Suppressor macrophage (primary cell): Measurements from ENCODE around the gene ZC3HAV1.
"Not testable (repeated sequence)": the region's sequence is repeated elsewhere in the genome, so short reads cannot be mapped to it uniquely, and the experiment has no call there.

ENCODE experiments used
- DNase-seq, 4 experiments: peaks; one replicate each; pipeline ENCODE4 v3.0.0-alpha.2; 2020 to 2022
- total RNA-seq, 17 experiments: gene quantifications; one replicate each; lab custom pipeline; 2026; ENCODE audit warnings: mixed read lengths in 6 of 17, inconsistent platforms in 3 of 17; lab: John Stamatoyannopoulos, UW

ZC3HAV1 gene
- total RNA-seq: 120 to 1,519 (median 183) reads per million in 17 experiments

DNA sequence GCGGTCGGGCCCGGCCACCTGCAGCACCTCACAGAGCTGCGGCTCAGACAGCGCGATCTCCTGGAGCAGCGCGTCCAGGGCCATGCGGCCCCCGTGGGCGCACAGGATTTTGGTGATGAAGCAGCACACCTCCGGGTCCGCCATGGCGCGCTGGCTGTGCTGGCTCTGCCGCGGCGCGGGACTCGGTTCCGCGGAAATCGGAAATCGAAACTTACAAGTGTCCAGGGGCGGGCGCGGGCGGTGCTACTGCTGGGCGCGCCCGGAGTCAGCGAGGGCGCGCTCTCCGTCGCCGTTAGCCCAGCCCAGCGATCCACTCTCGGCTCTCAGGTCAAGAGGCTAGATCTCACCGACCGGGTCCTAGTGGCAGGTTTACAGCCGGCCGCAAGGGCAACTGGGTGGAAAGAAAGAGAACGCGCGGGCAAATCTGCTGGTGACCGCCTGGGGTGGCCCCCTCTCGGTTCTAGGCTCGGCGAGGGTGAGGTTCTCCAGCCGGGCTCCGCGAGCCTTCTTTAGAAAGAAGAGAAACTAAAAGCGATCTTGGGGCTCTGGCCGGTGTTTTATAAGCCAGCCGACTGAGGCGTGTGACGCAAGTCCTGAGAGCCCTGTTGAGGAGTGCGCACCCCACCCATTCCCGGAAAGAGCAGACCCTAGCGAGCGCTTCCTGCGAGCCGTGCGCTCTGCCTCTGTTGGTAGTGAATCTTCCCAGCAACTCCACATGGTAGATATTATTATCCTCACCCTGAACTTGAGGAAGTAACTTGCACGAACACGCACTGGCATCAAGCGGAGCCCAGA, at the start of gene ZC3HAV1:
TSS of gene ZC3HAV1 (minus strand) at position 533 of the 795 bp plus-strand sequence. CDS start at position 144, 389 bp downstream.
- peak; percentile 86 to 95 (median 92) for DNase-seq

DNA sequence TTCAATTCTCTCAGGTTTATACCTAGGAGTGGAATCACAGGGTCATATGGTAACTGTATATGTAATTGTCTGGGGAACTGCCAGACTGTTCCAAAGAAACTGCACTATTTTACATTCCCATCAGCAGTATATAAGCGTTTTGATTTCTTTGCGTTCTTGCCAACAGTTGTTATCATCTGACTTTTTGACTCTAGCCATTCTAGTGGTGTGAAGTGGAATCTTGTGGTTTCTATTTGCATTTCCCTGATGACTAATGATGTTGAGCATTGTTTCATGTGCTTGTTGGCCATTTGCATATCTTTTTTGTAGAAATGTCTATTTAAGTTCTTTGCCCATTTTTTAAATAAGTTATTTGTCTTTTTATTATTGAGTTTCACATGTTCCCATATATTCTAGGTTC, 44.3 kb upstream of the ZC3HAV1 start:
- DNase-seq: peak in 1 of 4 experiments; percentile 3

DNA sequence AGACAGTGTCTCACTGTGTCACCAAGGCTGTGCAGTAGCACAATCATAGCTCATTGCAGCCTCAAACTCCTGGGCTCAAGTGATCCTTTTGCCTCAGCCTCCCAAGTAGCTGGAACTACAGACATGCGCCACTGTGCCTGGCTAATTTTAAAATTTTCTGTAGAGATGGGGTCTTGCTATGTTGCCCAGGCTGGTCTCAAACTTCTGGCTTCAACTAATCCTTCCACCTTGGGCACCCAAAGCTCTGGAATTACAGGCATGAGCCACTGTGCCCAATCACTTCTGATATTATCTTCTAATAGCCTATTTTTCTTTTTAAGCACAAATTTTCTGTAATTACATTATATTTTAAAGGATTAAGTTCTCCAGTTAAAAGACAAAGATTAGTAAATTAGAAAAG, 42.6 kb upstream of the ZC3HAV1 start:
- DNase-seq: no peak

- no peak for DNase-seq
These were observed 29.6 kb upstream of the ZC3HAV1 start for GRCh38 chr7:139139150-139139549.

DNA sequence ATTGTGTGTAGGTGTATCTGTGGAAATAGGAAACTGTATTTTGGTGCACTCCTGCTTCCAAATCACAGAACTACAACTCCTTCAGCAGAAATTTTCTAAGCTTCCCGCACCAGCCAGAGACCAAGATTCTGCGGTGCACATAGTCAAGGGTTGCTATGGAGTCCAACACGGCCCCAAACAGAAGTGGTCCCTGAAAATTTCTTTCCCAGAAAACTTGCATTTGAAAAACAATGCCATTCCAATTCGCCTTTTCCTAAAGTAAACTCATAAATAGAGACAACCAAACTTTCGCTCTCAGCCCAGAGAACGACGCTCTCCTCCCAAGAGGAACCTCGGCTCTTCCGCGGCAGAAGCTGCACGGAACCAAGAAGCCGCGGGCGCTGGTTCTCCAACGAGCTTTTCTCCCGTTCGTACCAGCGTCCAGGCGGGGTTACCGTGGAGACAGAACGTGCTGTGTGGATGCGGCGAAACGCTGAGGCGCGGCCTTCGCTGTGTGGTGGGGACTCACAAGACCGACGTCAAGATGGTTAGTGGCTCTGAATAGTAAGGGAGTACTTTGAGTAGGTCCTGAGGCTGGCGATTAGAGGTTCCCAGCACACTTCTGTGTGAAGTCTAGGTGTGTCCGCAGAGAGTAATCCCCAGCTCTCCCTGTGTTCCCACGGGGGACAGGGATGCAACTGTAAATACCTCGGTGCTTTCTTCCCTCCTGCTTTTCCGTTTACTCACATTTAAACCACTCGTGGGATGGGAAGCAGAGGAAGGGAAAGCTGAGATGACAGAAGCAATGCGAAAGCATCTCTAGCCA, 24.0 kb upstream of the ZC3HAV1 start:
- peak; percentile 92 to 95 (median 94) for DNase-seq

DNA sequence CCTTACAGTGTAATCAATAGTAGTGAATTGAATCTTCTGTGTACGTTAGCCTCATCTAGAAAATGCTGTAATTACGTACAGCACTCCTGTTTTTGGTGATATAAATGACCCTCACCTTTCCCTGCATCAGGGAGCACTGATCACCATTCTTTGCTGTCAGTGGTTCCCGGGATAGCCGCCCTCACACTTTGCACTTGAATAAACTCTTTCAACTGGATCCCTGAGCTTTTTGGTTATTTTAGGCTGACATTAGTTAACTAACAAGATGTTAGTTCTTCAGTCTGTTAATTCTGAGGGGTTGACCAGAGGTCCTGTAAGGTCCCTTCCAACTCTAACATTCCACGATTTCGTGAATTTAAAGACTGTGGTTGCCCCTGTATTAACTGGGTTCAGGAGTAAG, 23.4 kb upstream of the ZC3HAV1 start:
- DNase-seq: no peak

DNA sequence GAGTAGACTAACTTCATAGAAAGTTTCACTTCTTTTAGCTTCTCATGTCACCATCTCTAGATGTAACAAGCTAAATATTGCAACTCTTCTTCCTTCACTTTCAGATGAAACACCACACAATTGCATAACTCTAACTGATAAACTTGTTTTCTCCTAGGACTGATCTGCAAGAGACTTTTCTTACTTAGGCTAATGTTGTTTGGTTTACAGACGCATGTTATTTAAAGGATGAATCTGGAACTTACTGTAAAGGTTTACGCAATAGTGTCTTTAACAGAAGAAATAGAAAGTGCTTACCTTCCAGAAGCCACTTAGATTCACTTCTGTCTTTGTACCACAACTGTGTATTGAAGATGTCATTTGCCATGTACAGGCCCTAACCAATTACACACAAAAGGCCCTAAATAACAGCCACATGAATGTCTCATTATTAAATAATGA, 22.1 kb upstream of the ZC3HAV1 start:
- DNase-seq: peak; percentile 10 to 67 (median 44)

DNA sequence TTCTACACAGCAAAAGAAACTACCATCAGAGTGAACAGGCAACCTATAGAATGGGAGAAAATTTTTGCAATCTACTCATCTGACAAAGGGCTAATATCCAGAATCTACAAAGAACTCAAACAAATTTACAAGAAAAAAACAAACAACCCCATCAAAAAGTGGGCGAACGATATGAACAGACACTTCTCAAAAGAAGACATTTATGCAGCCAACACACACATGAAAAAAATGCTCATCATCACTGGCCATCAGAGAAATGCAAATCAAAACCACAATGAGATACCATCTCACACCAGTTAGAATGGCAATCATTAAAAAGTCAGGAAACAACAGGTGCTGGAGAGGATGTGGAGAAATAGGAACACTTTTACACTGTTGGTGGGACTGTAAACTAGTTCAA, 20.3 kb upstream of the ZC3HAV1 start:
- DNase-seq: not testable (repeated sequence)

DNA sequence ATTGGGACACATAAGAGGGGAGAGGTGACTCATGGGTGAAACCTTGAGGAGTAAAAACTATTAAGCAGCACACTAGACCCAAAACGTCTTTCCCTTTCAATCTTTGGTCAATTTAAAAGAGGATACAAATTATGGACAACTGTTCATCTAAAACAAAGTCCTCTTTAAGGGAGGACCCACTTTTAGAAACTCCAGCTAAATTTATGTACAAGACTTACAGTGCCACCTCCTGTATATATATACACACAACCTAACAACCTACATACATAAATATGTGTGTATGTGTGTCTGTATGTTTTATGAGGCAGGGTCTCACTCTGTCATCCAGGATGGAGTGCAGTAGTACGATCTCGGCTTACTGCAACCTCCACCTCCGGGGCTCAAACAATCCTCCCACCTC, 18.1 kb upstream of the ZC3HAV1 start:
- no peak for DNase-seq

GRCh38 chr7:139125657-139126056, 16.1 kb upstream of the ZC3HAV1 start:
- DNase-seq: no peak

DNA sequence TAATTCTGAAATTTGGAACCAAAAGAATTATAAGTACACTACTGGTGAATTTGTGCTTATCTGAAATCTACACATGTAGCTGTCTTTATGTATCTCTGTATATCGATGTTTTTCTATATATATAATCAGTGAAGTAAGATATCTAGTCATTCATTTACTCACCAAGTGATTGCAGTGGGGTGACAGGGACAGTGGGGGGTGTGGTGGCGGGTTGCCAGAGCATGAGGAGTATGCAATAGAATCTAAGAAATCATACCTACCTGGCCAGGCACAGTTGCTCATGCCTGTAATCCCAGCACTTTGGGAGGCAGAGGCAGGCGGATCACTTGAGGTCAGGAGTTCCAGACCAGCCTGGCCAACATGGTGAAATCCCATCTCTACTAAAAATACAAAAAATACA, 15.5 kb upstream of the ZC3HAV1 start:
- not testable (repeated sequence) for DNase-seq

DNA sequence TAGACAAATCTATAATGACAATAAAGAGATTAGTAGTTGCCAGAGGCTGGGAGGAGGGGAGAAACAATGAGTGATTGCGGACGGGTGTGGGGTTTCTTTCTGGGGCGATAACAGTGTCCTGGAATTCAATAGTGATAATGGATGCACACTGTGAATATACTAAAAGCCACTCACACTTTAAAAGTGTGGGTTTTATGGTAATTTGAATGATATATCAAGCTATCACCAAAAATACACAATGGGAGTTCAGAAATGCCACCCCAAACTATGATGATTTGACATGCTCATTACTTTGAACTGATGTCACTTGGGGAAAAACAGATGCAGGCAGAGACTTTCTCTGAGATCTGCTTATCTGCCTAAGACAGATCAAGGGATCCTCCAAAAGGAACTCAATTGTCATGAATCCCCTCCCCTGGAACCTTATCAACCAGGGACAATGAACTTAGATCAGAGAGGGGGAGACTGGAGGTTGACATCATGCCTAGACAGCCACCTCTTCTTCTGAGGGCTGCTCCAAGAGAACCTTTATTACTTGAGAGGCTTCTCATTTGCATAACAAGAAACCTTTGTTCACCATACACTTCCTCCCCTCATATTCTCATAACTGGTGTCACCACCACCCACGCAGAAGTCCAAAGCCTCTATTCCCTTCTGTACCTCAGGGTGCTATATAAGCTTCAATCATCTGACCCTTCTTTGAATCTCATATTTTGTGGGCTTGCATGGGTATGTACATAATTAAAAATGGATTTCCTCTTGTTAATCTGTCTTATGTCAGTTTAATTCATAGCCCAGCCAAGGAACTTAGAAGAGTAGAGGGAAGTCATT, 14.8 kb upstream of the ZC3HAV1 start:
- peak; percentile 17 to 57 (median 47) for DNase-seq

DNA sequence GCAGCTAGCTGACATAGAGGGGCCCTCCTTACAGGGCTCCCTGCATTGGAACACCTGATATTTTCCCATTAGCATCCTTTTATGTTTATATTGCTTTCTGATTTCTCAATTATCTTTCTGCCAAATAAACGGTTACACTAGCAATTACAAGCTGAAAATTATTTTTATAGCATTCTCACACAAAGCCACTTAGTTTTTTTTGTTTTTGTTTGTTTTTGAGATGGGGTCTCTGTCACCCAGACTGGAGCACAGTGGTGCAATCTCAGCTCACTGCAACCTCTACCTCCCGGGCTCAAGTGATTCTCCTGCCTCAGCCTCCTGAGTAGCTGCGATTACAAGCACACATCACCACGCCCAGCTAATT, 9.9 kb upstream of the ZC3HAV1 start:
- DNase-seq: no peak

- peak; percentile 58 to 76 (median 66) for DNase-seq
These were observed 9.4 kb upstream of the ZC3HAV1 start for GRCh38 chr7:139118805-139119485.

GRCh38 chr7:139118234-139118804, 8.8 kb upstream of the ZC3HAV1 start:
- DNase-seq: peak; percentile 43 to 70 (median 56)

DNA sequence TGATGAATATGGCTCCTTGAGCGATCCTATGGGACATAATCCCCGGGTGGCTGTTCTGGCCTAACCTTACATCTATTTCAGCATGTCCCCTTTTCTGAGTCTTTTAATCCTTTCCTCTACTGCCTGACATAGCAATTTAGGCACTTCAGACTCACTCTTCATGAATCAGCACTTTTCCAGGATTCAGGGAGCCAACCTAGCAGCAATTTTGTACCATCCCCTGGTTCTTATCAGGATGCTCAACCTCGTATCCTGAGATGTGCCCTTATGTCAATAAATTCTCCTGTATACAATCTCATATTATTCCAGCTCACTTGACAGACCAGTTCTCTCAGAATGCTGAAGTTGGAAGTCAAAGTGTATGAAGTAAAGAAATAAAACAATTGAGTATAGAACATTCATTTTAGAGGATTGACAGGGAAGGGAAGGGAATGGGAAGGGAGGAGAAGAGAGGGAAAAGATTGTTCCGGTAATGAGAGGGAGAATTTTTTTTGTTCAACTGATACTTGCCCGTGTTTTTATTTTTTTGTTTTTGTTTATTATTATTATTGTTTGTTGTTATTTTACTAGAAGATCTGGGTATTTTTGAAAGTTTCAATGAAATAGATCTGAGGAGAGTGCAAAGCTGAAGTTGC, 8.2 kb upstream of the ZC3HAV1 start:
- DNase-seq: no peak

GRCh38 chr7:139116999-139117398, 7.5 kb upstream of the ZC3HAV1 start:
- DNase-seq: no peak

DNA sequence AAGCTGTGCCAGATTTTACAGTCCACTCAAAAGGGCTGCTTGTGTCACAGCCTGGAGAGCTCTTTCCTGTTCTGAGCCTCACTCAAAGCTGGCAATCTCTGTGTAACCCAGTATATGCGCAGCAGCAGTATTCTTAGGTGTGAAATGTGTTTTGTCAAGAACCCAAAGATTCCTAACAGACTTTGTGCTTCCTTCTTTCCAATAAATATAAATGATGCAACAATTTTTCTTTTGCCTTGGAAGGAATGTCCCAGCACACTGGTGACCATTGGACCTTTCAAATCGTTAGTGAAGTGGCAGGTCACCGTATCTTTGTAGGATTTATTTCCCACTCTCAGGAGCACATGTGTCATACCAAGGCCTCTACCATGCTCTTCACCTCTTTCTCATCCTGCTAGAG, 5.6 kb upstream of the ZC3HAV1 start:
- DNase-seq: no peak

GRCh38 chr7:139114585-139114984, 5.1 kb upstream of the ZC3HAV1 start:
- no peak for DNase-seq

DNA sequence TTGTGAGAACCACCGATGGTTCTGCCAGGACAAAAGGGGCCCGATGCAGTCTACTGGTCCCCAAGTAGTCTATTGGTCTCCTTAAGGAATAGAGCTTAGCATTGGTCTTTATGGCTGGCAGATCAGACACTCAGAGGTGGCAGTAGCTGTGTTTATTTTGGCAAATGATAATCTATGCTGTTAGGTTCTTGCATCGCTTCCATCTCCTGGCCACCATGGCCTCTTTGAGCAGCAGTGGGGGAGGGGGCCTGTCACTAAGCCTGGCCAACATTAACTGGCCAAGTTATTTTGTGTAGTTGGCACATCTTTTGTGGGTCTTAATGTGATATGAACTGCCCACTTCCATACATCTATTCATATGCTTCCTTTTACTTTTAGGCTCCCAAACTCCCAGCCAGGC, 4.5 kb upstream of the ZC3HAV1 start:
- no peak for DNase-seq

- no peak for DNase-seq
These were observed 3.3 kb upstream of the ZC3HAV1 start for GRCh38 chr7:139112741-139113250.
